ENCODE data around the gene FOXB1. TPM values are rescaled to one million over a fixed set of nuclear protein-coding genes. Genes with fewer than 3 reads are reported as not detected.

The FOXB1 gene
- total and polyA plus RNA-seq, 4 donors, result 0.02 TPM; not detected in 3

DNA sequence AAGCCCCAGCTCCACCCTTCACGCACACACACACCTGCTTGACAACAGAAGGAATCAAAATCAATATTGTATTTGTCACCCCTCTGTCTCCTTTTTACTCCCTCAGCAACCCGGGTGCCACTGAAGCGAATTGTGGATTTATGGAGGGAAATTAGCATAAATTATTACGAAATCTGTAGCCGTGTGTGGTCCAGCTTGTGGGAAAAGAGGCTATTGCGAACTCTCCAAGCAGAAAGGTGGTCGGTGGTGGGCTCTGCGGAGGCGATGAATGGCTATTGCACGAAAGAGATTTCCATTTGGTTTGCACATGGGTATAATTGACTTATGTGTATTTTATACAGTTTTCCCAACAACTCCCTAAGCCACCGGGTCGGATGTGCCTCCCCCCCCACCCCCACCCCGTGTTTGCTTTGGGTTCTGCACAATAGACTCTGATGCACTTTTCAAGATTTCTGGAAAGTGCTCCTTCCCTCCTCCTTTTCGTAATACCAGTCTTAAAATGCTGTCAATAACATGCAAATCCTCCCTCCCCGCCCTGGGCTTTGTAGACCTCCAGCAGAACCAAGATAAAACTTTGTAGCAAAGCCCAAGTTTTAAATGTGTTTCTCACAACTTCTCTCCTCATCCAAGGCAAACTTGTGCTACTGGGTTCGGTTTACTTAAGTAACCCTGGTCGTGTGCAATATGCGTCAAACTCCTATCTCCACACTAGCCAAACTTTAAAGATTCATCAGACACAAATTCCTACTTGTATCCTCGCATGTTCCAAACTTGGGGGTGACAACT is 3.1 kb upstream of the FOXB1 start:
- Histone ChIP-seq H3K4me1 (ENCODE audit: control insufficient read depth in 5 of 5, insufficient read depth in 5 of 5, low read length in 5 of 5) (peaks cover 0 to 32% (median 4%) of the 10 kb centered on the region in 5 donors), H3K9me3 (ENCODE audit: control insufficient read depth in 4 of 4, insufficient read depth in 3 of 4, low read length in 3 of 4) (peaks cover 0 to 17% (median 0%) of the 10 kb centered on the region in 4 donors), H3K27me3 (ENCODE audit: control insufficient read depth in 3 of 3, insufficient read depth in 3 of 3, low read length in 2 of 3) (peaks cover 10 to 96% (median 91%) of the 10 kb centered on the region in 3 donors), H3K27ac (ENCODE audit: low read depth in 1 of 2, low read length in 1 of 2) (no peak overlapping the region), H3K9ac (ENCODE audit: insufficient read depth in 1 of 2, low read length in 2 of 2) (no peak overlapping the region), H3K4me3 (no peak overlapping the region), H3K36me3 (ENCODE audit: control insufficient read depth in 4 of 4, insufficient read depth in 4 of 4, low read length in 4 of 4) (no peaks in the 10 kb centered on the region)
- TF ChIP-seq, protein P1, sequence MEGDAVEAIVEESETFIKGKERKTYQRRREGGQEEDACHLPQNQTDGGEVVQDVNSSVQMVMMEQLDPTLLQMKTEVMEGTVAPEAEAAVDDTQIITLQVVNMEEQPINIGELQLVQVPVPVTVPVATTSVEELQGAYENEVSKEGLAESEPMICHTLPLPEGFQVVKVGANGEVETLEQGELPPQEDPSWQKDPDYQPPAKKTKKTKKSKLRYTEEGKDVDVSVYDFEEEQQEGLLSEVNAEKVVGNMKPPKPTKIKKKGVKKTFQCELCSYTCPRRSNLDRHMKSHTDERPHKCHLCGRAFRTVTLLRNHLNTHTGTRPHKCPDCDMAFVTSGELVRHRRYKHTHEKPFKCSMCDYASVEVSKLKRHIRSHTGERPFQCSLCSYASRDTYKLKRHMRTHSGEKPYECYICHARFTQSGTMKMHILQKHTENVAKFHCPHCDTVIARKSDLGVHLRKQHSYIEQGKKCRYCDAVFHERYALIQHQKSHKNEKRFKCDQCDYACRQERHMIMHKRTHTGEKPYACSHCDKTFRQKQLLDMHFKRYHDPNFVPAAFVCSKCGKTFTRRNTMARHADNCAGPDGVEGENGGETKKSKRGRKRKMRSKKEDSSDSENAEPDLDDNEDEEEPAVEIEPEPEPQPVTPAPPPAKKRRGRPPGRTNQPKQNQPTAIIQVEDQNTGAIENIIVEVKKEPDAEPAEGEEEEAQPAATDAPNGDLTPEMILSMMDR (IDR thresholded peaks at IDR 0.05; ENCODE audit: control extremely low read depth, extremely low read depth), result no peak
- WGBS, 2 donors, result 10% methylated on average over 19 of the region's 19 CpGs
- DNase-seq (peak in 1 of 3 donors; percentile 39), ATAC-seq (ENCODE audit: insufficient read depth, low FRiP score) (no peak)

DNA sequence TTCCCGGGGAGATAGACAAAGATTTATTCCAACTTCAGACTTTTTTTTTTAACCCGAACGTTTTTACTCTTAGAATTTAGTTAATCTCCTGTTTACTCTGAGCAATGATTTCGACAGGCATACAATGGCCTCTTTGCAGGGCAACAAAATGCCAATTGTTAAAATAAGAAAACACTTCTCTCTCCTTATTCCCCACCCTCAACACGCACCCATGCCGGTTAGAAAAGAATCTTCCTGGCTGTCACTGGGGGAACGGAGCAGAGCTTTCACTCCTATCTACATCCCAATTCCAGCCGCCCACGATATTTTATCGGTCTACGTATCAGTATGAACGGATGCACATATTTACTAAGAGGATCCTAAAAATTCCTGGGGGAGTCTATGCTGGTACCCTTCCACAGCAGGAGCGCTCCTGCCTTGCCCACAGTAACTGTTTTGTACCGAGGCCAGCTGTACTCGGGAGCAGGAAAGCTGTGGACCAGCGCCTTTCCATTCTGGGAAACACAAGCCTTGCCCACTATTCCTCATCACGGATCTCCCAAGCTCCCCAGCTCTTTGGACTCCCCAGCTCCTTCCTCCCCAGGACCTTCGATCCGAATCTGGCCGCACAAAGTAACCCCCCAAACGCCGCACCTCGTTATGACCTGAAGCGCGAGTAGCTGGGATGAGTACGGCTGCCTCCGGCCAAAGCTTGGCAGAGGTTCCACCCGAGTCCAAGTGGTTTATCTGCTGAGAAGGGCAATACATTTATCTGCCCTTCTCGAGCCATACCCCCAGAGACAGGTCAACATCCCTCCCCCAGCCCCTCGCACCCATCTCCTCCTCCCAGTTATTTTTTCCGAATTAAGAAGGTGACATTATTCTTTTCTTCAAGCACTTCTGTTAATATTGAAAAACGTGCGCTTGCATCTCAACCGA is 2.2 kb upstream of the FOXB1 start:
- H3K27me3 ChIP-seq (ENCODE audit: control insufficient read depth in 3 of 3, insufficient read depth in 3 of 3, low read length in 2 of 3), result peaks cover 7 to 96% (median 91%) of the 10 kb centered on the region in 3 donors
- TF ChIP-seq, protein P1 (IDR thresholded peaks at IDR 0.05; ENCODE audit: control extremely low read depth, extremely low read depth), result no peak
- H3K9ac ChIP-seq (ENCODE audit: insufficient read depth in 1 of 2, low read length in 2 of 2), result no peak overlapping the region
- H3K36me3 ChIP-seq (ENCODE audit: control insufficient read depth in 4 of 4, insufficient read depth in 4 of 4, low read length in 4 of 4), result no peaks in the 10 kb centered on the region
- peak in 1 of 3 donors; percentile 21 for DNase-seq
- peaks cover 0 to 39% (median 4%) of the 10 kb centered on the region in 5 donors for H3K4me1 ChIP-seq (ENCODE audit: control insufficient read depth in 5 of 5, insufficient read depth in 5 of 5, low read length in 5 of 5)
- no peak overlapping the region for H3K4me3 ChIP-seq
- H3K9me3 ChIP-seq (ENCODE audit: control insufficient read depth in 4 of 4, insufficient read depth in 3 of 4, low read length in 3 of 4), result peaks cover 0 to 17% (median 0%) of the 10 kb centered on the region in 4 donors
- H3K27ac ChIP-seq (ENCODE audit: low read depth in 1 of 2, low read length in 1 of 2), result no peak overlapping the region
- no peak for ATAC-seq (ENCODE audit: insufficient read depth, low FRiP score)
- WGBS, 2 donors, result 7 to 8% methylated on average over 34 of the region's 34 CpGs

DNA sequence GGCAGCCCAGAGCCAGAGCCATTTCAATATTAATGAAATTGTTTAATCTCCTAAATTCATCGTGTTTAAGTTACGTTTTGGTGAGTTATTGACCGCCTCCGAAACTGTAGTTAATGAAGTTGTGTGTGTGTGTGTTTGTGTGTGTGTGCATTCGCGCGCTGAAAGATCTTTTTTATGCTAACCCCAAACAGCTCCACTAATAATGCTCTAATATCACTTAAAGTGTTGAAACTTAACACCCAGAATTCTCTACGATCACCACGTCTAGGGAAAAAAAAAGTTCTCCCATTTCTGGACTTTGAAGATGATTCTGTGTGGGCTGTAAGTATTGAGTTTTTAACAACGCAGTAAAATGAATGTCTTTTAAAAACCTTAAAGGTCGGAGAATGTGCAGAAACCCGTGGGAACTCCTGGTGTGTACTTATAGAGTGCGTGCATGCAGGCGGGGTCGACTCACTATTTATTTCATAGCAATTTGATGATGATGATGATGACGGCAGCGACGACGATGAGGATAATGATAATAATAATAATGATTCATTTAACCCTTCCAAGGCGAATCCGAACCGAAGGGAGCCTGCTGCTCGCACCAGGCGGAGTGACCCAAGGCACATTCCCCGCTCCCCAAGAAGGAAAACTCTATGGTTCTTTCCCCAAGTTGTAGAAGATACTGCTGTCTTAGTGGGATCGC is 1.4 kb upstream of the FOXB1 start:
- no peak overlapping the region for H3K4me3 ChIP-seq
- no peak for ATAC-seq (ENCODE audit: insufficient read depth, low FRiP score)
- no peak overlapping the region for H3K27ac ChIP-seq (ENCODE audit: low read depth in 1 of 2, low read length in 1 of 2)
- H3K9ac ChIP-seq (ENCODE audit: insufficient read depth in 1 of 2, low read length in 2 of 2), result no peak overlapping the region
- peaks cover 0 to 37% (median 4%) of the 10 kb centered on the region in 5 donors for H3K4me1 ChIP-seq (ENCODE audit: control insufficient read depth in 5 of 5, insufficient read depth in 5 of 5, low read length in 5 of 5)
- peaks cover 0 to 17% (median 0%) of the 10 kb centered on the region in 4 donors for H3K9me3 ChIP-seq (ENCODE audit: control insufficient read depth in 4 of 4, insufficient read depth in 3 of 4, low read length in 3 of 4)
- H3K27me3 ChIP-seq (ENCODE audit: control insufficient read depth in 3 of 3, insufficient read depth in 3 of 3, low read length in 2 of 3), result peaks cover 4 to 96% (median 92%) of the 10 kb centered on the region in 3 donors
- TF ChIP-seq, protein P1 (IDR thresholded peaks at IDR 0.05; ENCODE audit: control extremely low read depth, extremely low read depth), result no peak
- DNase-seq, result peak in 1 of 3 donors; percentile 29
- 12 to 14% methylated on average over 26 of the region's 26 CpGs for WGBS, 2 donors
- no peaks in the 10 kb centered on the region for H3K36me3 ChIP-seq (ENCODE audit: control insufficient read depth in 4 of 4, insufficient read depth in 4 of 4, low read length in 4 of 4)
